HCT116 (cell line): ENCODE results near the gene KCTD18. TPM values are rescaled to one million over a fixed set of nuclear protein-coding genes. Genes with fewer than 3 reads are reported as not detected.

Source experiments
- ATAC-seq: fragments of 200-7000 bp; cut with Tn5 transposase; 2 replicates; pipeline ENCODE4 v1.9.1; 2020; ENCODE audit warnings: mild to moderate bottlenecking, moderate library complexity
- BruUV-seq: library from RNA; stranded (reverse); fragments of 400-500 nt; replicated peaks from 2 replicates; lab custom pipeline; 2021; lab: Mats Ljungman, UMichigan
- CTCF ChIA-PET: fragments of 300-600 bp; sonication (Branson Sonifier 250); formaldehyde crosslinking; loops from one replicate; lab custom pipeline; 2021; ENCODE audit warnings: antibody characterized with exemption; lab: Charles Lee
- POLR2A ChIA-PET: fragments of 300-600, 350-600 bp; sonication (Branson Sonifier 250); formaldehyde crosslinking; loops from one replicate; lab custom pipeline; 2021; ENCODE audit warnings: antibody characterized with exemption; lab: Charles Lee
- RAD21 ChIA-PET, 2 experiments: fragments of 300-600 bp; sonication (Branson Sonifier 250); formaldehyde crosslinking; loops; one replicate each; lab custom pipeline; 2023; ENCODE audit warnings: low total read pairs in 2 of 2; ENCODE audit not compliant: uncharacterized antibody in 2 of 2, unreplicated experiment in 2 of 2, low non-redundant PET in 1 of 2; lab: Charles Lee
- DNase-seq: peaks from one replicate; pipeline ENCODE4 v3.0.0-alpha.2; 2010; ENCODE audit warnings: low read depth, low spot score
- H2AFZ ChIP-seq: fragments of 200-600 bp; shearing (Covaris generic), sonication (generic); 2 replicates; pipeline ENCODE4 v1.6.1; 2017; ENCODE audit warnings: low read depth, mixed run types, mixed read lengths, antibody characterized with exemption, low read length; ENCODE audit not compliant: poor library complexity, severe bottlenecking
- H3K27ac ChIP-seq: 2 replicates; pipeline ENCODE4 v1.5.1; 2012; ENCODE audit warnings: low read depth, low read length
- H3K27me3 ChIP-seq: fragments of 200-600 bp; sonication (generic); 2 replicates; pipeline ENCODE4 v1.6.1; 2016; ENCODE audit warnings: mixed run types, low read length, mixed read lengths; ENCODE audit not compliant: insufficient read depth
- H3K36me3 ChIP-seq, 2 experiments: fragments of 200-500 bp in 1 of 2; fragments of 200-600 bp in 1 of 2; sonication (Bioruptor generic) in 1 of 2; sonication (generic) in 1 of 2; 2 replicates each; pipeline versions ENCODE4 v1.5.1 to v1.6.1; 2014 to 2016; ENCODE audit warnings: low read length in 2 of 2, inconsistent platforms in 1 of 2, mixed read lengths in 1 of 2, mixed run types in 1 of 2; ENCODE audit not compliant: insufficient read depth in 2 of 2, control insufficient read depth in 1 of 2
- H3K4me1 ChIP-seq, 2 experiments: fragments of 200-600 bp in 1 of 2; sonication (generic) in 1 of 2; 2 replicates each; pipeline versions ENCODE4 v1.5.1 to v1.6.1; 2012 to 2017; ENCODE audit warnings: low read length in 2 of 2, inconsistent platforms in 1 of 2, mild to moderate bottlenecking in 1 of 2, mixed read lengths in 1 of 2, mixed run types in 1 of 2, moderate library complexity in 1 of 2; ENCODE audit not compliant: insufficient read depth in 2 of 2, control insufficient read depth in 1 of 2
- H3K4me2 ChIP-seq: fragments of 200-600 bp; sonication (generic); 2 replicates; pipeline ENCODE4 v1.6.1; 2017; ENCODE audit warnings: mixed run types, low read length, mixed read lengths
- H3K4me3 ChIP-seq, 2 experiments: fragments of 200-600 bp in 1 of 2; sonication (generic) in 1 of 2; replicated peaks in 1 of 2; 2 replicates each; pipeline ENCODE4 v1.5.1; 2011 to 2016; ENCODE audit warnings: low read length in 2 of 2, control low read depth in 1 of 2, low read depth in 1 of 2, mild to moderate bottlenecking in 1 of 2, mixed read lengths in 1 of 2, mixed run types in 1 of 2
- H3K79me2 ChIP-seq: fragments of 200-600 bp; sonication (generic); 2 replicates; pipeline ENCODE4 v1.6.1; 2017; ENCODE audit warnings: mild to moderate bottlenecking, mixed run types, low read length, moderate library complexity, mixed read lengths; ENCODE audit not compliant: insufficient read depth
- H3K9ac ChIP-seq: fragments of 200-600 bp; sonication (generic); 2 replicates; pipeline ENCODE4 v1.6.1; 2016; ENCODE audit warnings: low read length, mixed read lengths
- H3K9me2 ChIP-seq: fragments of 200-600 bp; sonication (generic), shearing (Covaris generic); 2 replicates; pipeline ENCODE4 v1.6.1; 2017; ENCODE audit warnings: mixed run types, mild to moderate bottlenecking, moderate library complexity; ENCODE audit not compliant: insufficient read depth
- H3K9me3 ChIP-seq, 2 experiments: fragments of 200-500 bp in 1 of 2; fragments of 200-600 bp in 1 of 2; sonication (Bioruptor generic) in 1 of 2; sonication (generic) in 1 of 2; 2 replicates each; pipeline ENCODE4 v1.6.1; 2014 to 2017; ENCODE audit warnings: low read length in 2 of 2, mixed read lengths in 2 of 2, inconsistent platforms in 1 of 2, low read depth in 1 of 2, mild to moderate bottlenecking in 1 of 2, mixed run types in 1 of 2, moderate library complexity in 1 of 2; ENCODE audit not compliant: control insufficient read depth in 1 of 2, insufficient read depth in 1 of 2
- H4K20me1 ChIP-seq: fragments of 200-600 bp; sonication (generic), shearing (Covaris generic); 2 replicates; pipeline ENCODE4 v1.6.1; 2017; ENCODE audit warnings: mixed run types, mild to moderate bottlenecking, moderate library complexity; ENCODE audit not compliant: insufficient read depth
- CBX3 ChIP-seq: IDR thresholded peaks from 2 replicates; pipeline ENCODE4 v1.6.1; 2012; ENCODE audit warnings: low read depth
- CEBPB ChIP-seq: IDR thresholded peaks from 2 replicates; pipeline ENCODE4 v1.6.1; 2012; ENCODE audit warnings: low read depth
- EGR1 ChIP-seq: IDR thresholded peaks from 2 replicates; pipeline ENCODE4 v1.6.1; 2012; ENCODE audit warnings: low read depth
- ELF1 ChIP-seq: IDR thresholded peaks from 2 replicates; pipeline ENCODE4 v1.6.1; 2012; ENCODE audit warnings: low read depth, borderline replicate concordance
- FOSL1 ChIP-seq: IDR thresholded peaks from 2 replicates; pipeline ENCODE4 v1.6.1; 2012; ENCODE audit warnings: low read depth
- JUND ChIP-seq: IDR thresholded peaks from 2 replicates; pipeline ENCODE4 v1.6.1; 2012
- POLR2A ChIP-seq: IDR thresholded peaks from 2 replicates; pipeline ENCODE4 v1.7.0; 2011; ENCODE audit warnings: borderline replicate concordance; ENCODE audit not compliant: insufficient read depth, insufficient read length; ENCODE audit errors: extremely low read depth
- RAD21 ChIP-seq: IDR thresholded peaks from 2 replicates; pipeline ENCODE4 v1.6.1; 2012; ENCODE audit warnings: low read depth, mild to moderate bottlenecking
- SRF ChIP-seq: IDR thresholded peaks from 2 replicates; pipeline ENCODE4 v1.6.1; 2012; ENCODE audit warnings: low read depth
- YY1 ChIP-seq: IDR thresholded peaks from 2 replicates; pipeline ENCODE4 v1.6.1; 2011; ENCODE audit warnings: low read length, low read depth, moderate library complexity, mild to moderate bottlenecking; ENCODE audit not compliant: insufficient replicate concordance; ENCODE audit errors: extremely low read depth
- ZFX ChIP-seq: fragments of 450-650 bp; IDR thresholded peaks from 2 replicates; pipeline ENCODE4 v1.6.1; 2017
- ZNF274 ChIP-seq: fragments of 200-500 bp; sonication (Bioruptor generic); IDR thresholded peaks from 2 replicates; pipeline ENCODE4 v1.6.1; 2014; ENCODE audit warnings: mild to moderate bottlenecking, low read depth, low read length, inconsistent platforms
- intact Hi-C: fragments of 100-400 bp; cut with micrococcal nuclease; formaldehyde crosslinking; loops from 2 replicates; pipeline ENCODE4 v1.10.0; 2022
- total RNA-seq: library from RNA; stranded (reverse); gene quantifications from one replicate; pipeline ENCODE4 v1.2.1, GENCODE V29; 2021; ENCODE audit not compliant: unreplicated experiment
- TF ChIP-seq, protein P1 (sequence below): IDR thresholded peaks from 2 replicates; pipeline ENCODE4 v1.6.1; 2012

Gene KCTD18
- total RNA-seq, 1 experiment from 2014 or later, result 12.8 TPM

- RAD21 ChIA-PET, result no interaction called here
- no peaks in the 10 kb centered on the region for H3K27me3 ChIP-seq
- CTCF ChIA-PET, result interaction anchor here (1.2 kb wide), 1 partner anchor 215 kb away, joined by 3 read pairs; no protein-coding TSS in a partner anchor
- H3K4me3 ChIP-seq, result no peak overlapping the region
- ATAC-seq (no peak), DNase-seq (no peak)
- H3K4me2 ChIP-seq, result no peak overlapping the region
- no TSS peak for BruUV-seq
- no peaks in the 10 kb centered on the region for H3K9me3 ChIP-seq
- intact Hi-C loops, result no loop called here
- no peaks in the 10 kb centered on the region for H4K20me1 ChIP-seq
- POLR2A ChIA-PET, result no interaction called here
- H3K79me2 ChIP-seq, result no peaks in the 10 kb centered on the region
- no peak for TF ChIP-seq POLR2A
- TF ChIP-seq EGR1, result no peak
- TF ChIP-seq FOSL1, result no peak
- TF ChIP-seq, protein P1, sequence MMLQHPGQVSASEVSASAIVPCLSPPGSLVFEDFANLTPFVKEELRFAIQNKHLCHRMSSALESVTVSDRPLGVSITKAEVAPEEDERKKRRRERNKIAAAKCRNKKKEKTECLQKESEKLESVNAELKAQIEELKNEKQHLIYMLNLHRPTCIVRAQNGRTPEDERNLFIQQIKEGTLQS, result no peak
- no peak for TF ChIP-seq ZNF274
- TF ChIP-seq YY1, result no peak
- TF ChIP-seq ELF1, result no peak
- TF ChIP-seq JUND, result no peak
- TF ChIP-seq, all 23 proteins: peak for 0
- no peak overlapping the region for H2AFZ ChIP-seq
- no peaks in the 10 kb centered on the region for H3K9me2 ChIP-seq
- no peak overlapping the region for H3K27ac ChIP-seq
- peaks cover 0 to 6% of the 10 kb centered on the region in 2 experiments; a peak in 1 of 4 replicates for H3K4me1 ChIP-seq
- H3K9ac ChIP-seq, result no peak overlapping the region
- H3K36me3 ChIP-seq, result peaks cover 0 to 8% of the 10 kb centered on the region in 2 experiments; a peak in 2 of 4 replicates
These were observed 21.7 kb downstream of the KCTD18 start for GRCh38 chr2:200488169-200488568.

GRCh38 chr2:200486529-200486928 is 23.3 kb downstream of the KCTD18 start:
- H3K4me3 ChIP-seq, result no peak overlapping the region
- H3K9me3 ChIP-seq, result no peaks in the 10 kb centered on the region
- H3K4me2 ChIP-seq, result no peak overlapping the region
- DNase-seq (no peak), ATAC-seq (no peak)
- H4K20me1 ChIP-seq, result no peaks in the 10 kb centered on the region
- peaks cover 0 to 4% of the 10 kb centered on the region in 2 experiments; a peak in 2 of 4 replicates for H3K36me3 ChIP-seq
- POLR2A ChIA-PET, result no interaction called here
- H3K27me3 ChIP-seq, result no peaks in the 10 kb centered on the region
- TF ChIP-seq CBX3 (no peak), ZFX (no peak), EGR1 (no peak), CEBPB (no peak), SRF (no peak), RAD21 (no peak), POLR2A (no peak)
- TF ChIP-seq, all 23 proteins: peak for 0
- intact Hi-C loops, result no loop called here
- Histone ChIP-seq H3K9ac (no peak overlapping the region), H3K4me1 (peaks cover 0 to 8% of the 10 kb centered on the region in 2 experiments; a peak in 1 of 4 replicates), H3K9me2 (no peaks in the 10 kb centered on the region), H2AFZ (no peak overlapping the region), H3K27ac (no peak overlapping the region), H3K79me2 (no peaks in the 10 kb centered on the region)
- ChIA-PET RAD21 (no interaction called here), CTCF (interaction anchor here (6.0 kb wide), 1 partner anchor 216 kb away, joined by 86 read pairs; no protein-coding TSS in a partner anchor)
- no TSS peak for BruUV-seq
